NT2/D1 (cell line): ENCODE data around the gene KRTAP4-1.
"Not testable (repeated sequence)": the region's sequence is repeated elsewhere in the genome, so short reads cannot be mapped to it uniquely, and the experiment has no call there.

ENCODE experiments used
- DNase-seq: peaks from one replicate; pipeline ENCODE4 v3.0.0-alpha.2; 2011; ENCODE audit warnings: low read depth, low spot score
- H3K27me3 ChIP-seq: 2 replicates; pipeline ENCODE4 v1.6.0; 2011; ENCODE audit warnings: mild to moderate bottlenecking; ENCODE audit not compliant: insufficient read length, insufficient read depth
- H3K36me3 ChIP-seq: 2 replicates; pipeline ENCODE4 v1.6.1; 2011; ENCODE audit warnings: mild to moderate bottlenecking, low read length, mixed read lengths; ENCODE audit not compliant: insufficient read depth, insufficient read length
- H3K4me1 ChIP-seq: 2 replicates; pipeline ENCODE4 v1.5.1; 2011; ENCODE audit not compliant: insufficient read depth, insufficient read length
- H3K4me3 ChIP-seq: 2 replicates; pipeline ENCODE4 v1.5.1; 2011; ENCODE audit warnings: low read depth; ENCODE audit not compliant: insufficient read length
- H3K9ac ChIP-seq: 2 replicates; pipeline ENCODE4 v1.6.0; 2011; ENCODE audit warnings: low read depth; ENCODE audit not compliant: insufficient read length
- H3K9me3 ChIP-seq: 2 replicates; pipeline ENCODE4 v1.5.1; 2011; ENCODE audit warnings: mild to moderate bottlenecking, low read length; ENCODE audit not compliant: insufficient read depth
- SUZ12 ChIP-seq: IDR thresholded peaks from 2 replicates; pipeline ENCODE4 v1.6.1; 2011; ENCODE audit not compliant: insufficient read length, insufficient read depth; ENCODE audit errors: extremely low read depth
- YY1 ChIP-seq: IDR thresholded peaks from 2 replicates; pipeline ENCODE4 v1.6.1; 2011; ENCODE audit not compliant: insufficient read length, insufficient read depth
- ZNF274 ChIP-seq: IDR thresholded peaks from 2 replicates; pipeline ENCODE4 v1.6.1; 2011; ENCODE audit warnings: mild to moderate bottlenecking, low read depth, low read length

The KRTAP4-1 gene

GRCh38 chr17:41147531-41148204 is 37.0 kb downstream of the KRTAP4-1 start:
- Histone ChIP-seq H3K9ac (no peak overlapping the region), H3K4me3 (no peak overlapping the region), H3K36me3 (no peaks in the 10 kb centered on the region), H3K4me1 (no peaks in the 10 kb centered on the region), H3K27me3 (no peaks in the 10 kb centered on the region), H3K9me3 (peaks cover 9% of the 10 kb centered on the region; the same call in 1 of the 2 replicates)
- TF ChIP-seq ZNF274: no peak
- TF ChIP-seq YY1: no peak
- no peak for TF ChIP-seq SUZ12
- DNase-seq: no peak

GRCh38 chr17:41145261-41145660 is 39.5 kb downstream of the KRTAP4-1 start:
- peaks cover 14% of the 10 kb centered on the region for H3K9me3 ChIP-seq
- no peaks in the 10 kb centered on the region for H3K4me1 ChIP-seq
- TF ChIP-seq YY1 (no peak), ZNF274 (no peak), SUZ12 (no peak)
- H3K36me3 ChIP-seq: no peaks in the 10 kb centered on the region
- H3K9ac ChIP-seq: no peak overlapping the region
- H3K27me3 ChIP-seq: no peaks in the 10 kb centered on the region
- H3K4me3 ChIP-seq: no peak overlapping the region
- DNase-seq: no peak

GRCh38 chr17:41144846-41145245 is 39.9 kb downstream of the KRTAP4-1 start:
- Histone ChIP-seq H3K36me3 (no peaks in the 10 kb centered on the region), H3K4me1 (no peaks in the 10 kb centered on the region), H3K27me3 (no peaks in the 10 kb centered on the region), H3K4me3 (no peak overlapping the region), H3K9ac (no peak overlapping the region), H3K9me3 (peaks cover 18% of the 10 kb centered on the region)
- TF ChIP-seq SUZ12: no peak
- no peak for TF ChIP-seq YY1
- no peak for TF ChIP-seq ZNF274
- DNase-seq: no peak

- Histone ChIP-seq H3K27me3 (no peaks in the 10 kb centered on the region), H3K36me3 (no peaks in the 10 kb centered on the region), H3K4me3 (no peak overlapping the region), H3K4me1 (no peaks in the 10 kb centered on the region), H3K9ac (no peak overlapping the region), H3K9me3 (peaks cover 21% of the 10 kb centered on the region)
- TF ChIP-seq ZNF274: no peak
- TF ChIP-seq SUZ12: no peak
- TF ChIP-seq YY1: no peak
- DNase-seq: no peak
Measured at GRCh38 chr17:41141361-41141760, 43.4 kb downstream of the KRTAP4-1 start.

GRCh38 chr17:41140360-41141131 is 44.2 kb downstream of the KRTAP4-1 start, which contains the start of gene KRTAP4-6:
TSS of gene KRTAP4-6 (minus strand) at chr17:41140544. CDS start at chr17:41140487, 57 bp downstream.
- Histone ChIP-seq H3K9me3 (peaks cover 21% of the 10 kb centered on the region), H3K9ac (no peak within 1 kb of the TSS), H3K4me3 (no peak within 1 kb of the TSS), H3K36me3 (no peaks in the 10 kb centered on the region), H3K27me3 (no peaks in the 10 kb centered on the region), H3K4me1 (no peaks in the 10 kb centered on the region)
- TF ChIP-seq SUZ12: no peak
- TF ChIP-seq YY1: no peak
- no peak for TF ChIP-seq ZNF274
- DNase-seq: no peak

GRCh38 chr17:41139865-41140264 is 44.8 kb downstream of the KRTAP4-1 start:
- not testable (repeated sequence) for H3K4me1 ChIP-seq, H3K27me3 ChIP-seq, H3K36me3 ChIP-seq, DNase-seq, H3K9ac ChIP-seq, H3K4me3 ChIP-seq
- H3K9me3 ChIP-seq: peaks cover 21% of the 10 kb centered on the region
